Keratinocyte (primary cell): ENCODE data around the gene DAPK1. TPM values are rescaled to one million over a fixed set of nuclear protein-coding genes. Genes with fewer than 3 reads are reported as not detected.

Source experiments
- DNase-seq: peaks from one replicate; pipeline ENCODE4 v3.0.0-alpha.2; 2011; ENCODE audit warnings: low read depth, missing footprints, low spot score
- FAIRE-seq: peaks from 2 replicates; lab custom pipeline; 2011; peaks lifted over from hg19 to GRCh38; lab: Jason Lieb, UNC
- H2AFZ ChIP-seq: 2 replicates; pipeline ENCODE4 v1.6.0; 2012; ENCODE audit warnings: low read length, control low read depth, inconsistent platforms; ENCODE audit not compliant: control insufficient read depth
- H3K27ac ChIP-seq: 2 replicates; pipeline ENCODE4 v1.5.1; 2011; ENCODE audit warnings: low read length; ENCODE audit not compliant: control insufficient read depth, insufficient read depth
- H3K27me3 ChIP-seq: 3 replicates; pipeline ENCODE4 v1.6.0; 2011; ENCODE audit warnings: low read length; ENCODE audit not compliant: control insufficient read depth, insufficient read depth; ENCODE audit errors: extremely low read depth
- H3K36me3 ChIP-seq, 2 experiments: 2 replicates in 1 of 2; 3 replicates in 1 of 2; pipeline ENCODE4 v1.5.1; 2011; ENCODE audit warnings: low read length in 2 of 2, mild to moderate bottlenecking in 1 of 2; ENCODE audit not compliant: control insufficient read depth in 2 of 2, insufficient read depth in 2 of 2; ENCODE audit errors: extremely low read depth in 1 of 2
- H3K4me1 ChIP-seq: 3 replicates; pipeline ENCODE4 v1.5.1; 2011; ENCODE audit warnings: low read length; ENCODE audit not compliant: control insufficient read depth, insufficient read depth; ENCODE audit errors: extremely low read depth
- H3K4me2 ChIP-seq: 3 replicates; pipeline ENCODE4 v1.6.0; 2011; ENCODE audit warnings: low read depth, low read length; ENCODE audit not compliant: control insufficient read depth, insufficient read depth; ENCODE audit errors: extremely low read depth
- H3K4me3 ChIP-seq, 3 experiments: fragments of 200-600 bp in 1 of 3; sonication (generic) in 1 of 3; 2 replicates in 2 of 3; 3 replicates in 1 of 3; pipeline ENCODE4 v1.5.1; 2011 to 2016; ENCODE audit warnings: low read length in 3 of 3, mild to moderate bottlenecking in 3 of 3, control low read depth in 2 of 3, inconsistent platforms in 1 of 3, low read depth in 1 of 3, mixed read lengths in 1 of 3, mixed run types in 1 of 3, moderate library complexity in 1 of 3; ENCODE audit not compliant: control insufficient read depth in 2 of 3, insufficient read depth in 2 of 3; ENCODE audit errors: extremely low read depth in 1 of 3
- H3K79me2 ChIP-seq: 2 replicates; pipeline ENCODE4 v1.6.0; 2012; ENCODE audit warnings: low read length; ENCODE audit not compliant: control insufficient read depth, insufficient read depth
- H3K9ac ChIP-seq: 3 replicates; pipeline ENCODE4 v1.6.0; 2011; ENCODE audit warnings: low read length; ENCODE audit not compliant: control insufficient read depth, insufficient read depth; ENCODE audit errors: extremely low read depth
- H3K9me1 ChIP-seq: 3 replicates; pipeline ENCODE4 v1.6.0; 2011; ENCODE audit warnings: low read length; ENCODE audit not compliant: control insufficient read depth, insufficient read depth; ENCODE audit errors: extremely low read depth
- H3K9me3 ChIP-seq: 2 replicates; pipeline ENCODE4 v1.5.1; 2012; ENCODE audit warnings: low read depth, low read length; ENCODE audit not compliant: control insufficient read depth
- H4K20me1 ChIP-seq: 3 replicates; pipeline ENCODE4 v1.6.0; 2011; ENCODE audit warnings: low read length; ENCODE audit not compliant: control insufficient read depth, insufficient read depth; ENCODE audit errors: extremely low read depth
- CTCF ChIP-seq, 3 experiments: IDR thresholded peaks in 1 of 3; conservative IDR thresholded peaks in 1 of 3; optimal IDR thresholded peaks in 1 of 3; 2 replicates in 2 of 3; 3 replicates in 1 of 3; pipeline versions ENCODE3 to v1.5.1; 2011; ENCODE audit warnings: low read length in 3 of 3, mild to moderate bottlenecking in 3 of 3, moderate library complexity in 2 of 3, control low read depth in 1 of 3, inconsistent platforms in 1 of 3; ENCODE audit not compliant: insufficient read depth in 2 of 3; ENCODE audit errors: extremely low read depth in 1 of 3
- EZH2 ChIP-seq: IDR thresholded peaks from one replicate; pipeline ENCODE4 v1.6.1; 2012; ENCODE audit warnings: inconsistent platforms, mild to moderate bottlenecking, low read length, moderate library complexity
- dilution Hi-C: fragments of 300-500 bp; cut with MboI; formaldehyde crosslinking; loops from one replicate; pipeline ENCODE4 v1.7.0; 2020; ENCODE audit warnings: low sequenced_read_pairs; ENCODE audit not compliant: extremely low pct_ligation_motif_present
- polyA plus RNA-seq, 5 experiments: library from polyadenylated mRNA; depleted of rRNA in 3 of 5; stranded (reverse) in 3 of 5; stranded (forward) in 1 of 5; unstranded in 1 of 5; fragments of >200 nt; gene quantifications; 1 replicate in 1 of 5; 2 replicates in 3 of 5; 3 replicates in 1 of 5; pipeline versions ENCODE4 v1.2.1 to v1.2.3, GENCODE V29; 2011 to 2012; ENCODE audit warnings: missing spikeins in 2 of 5, low read depth in 1 of 5, low replicate concordance in 1 of 5

Gene DAPK1
- polyA plus RNA-seq, 1 donor (not counting 4 experiments of a cell fraction or from before 2014, with no cell fraction given) = 2.8 TPM

GRCh38 chr9:87670572-87671264 is 173.1 kb downstream of the DAPK1 start:
- Histone ChIP-seq H3K36me3 (no peaks in the 10 kb centered on the region), H3K9me1 (no peaks in the 10 kb centered on the region), H3K9me3 (peaks cover 6% of the 10 kb centered on the region), H4K20me1 (no peaks in the 10 kb centered on the region), H2AFZ (no peak overlapping the region), H3K27me3 (no peaks in the 10 kb centered on the region), H3K79me2 (no peaks in the 10 kb centered on the region), H3K4me1 (peaks cover 4% of the 10 kb centered on the region), H3K27ac (no peak overlapping the region), H3K9ac (no peak overlapping the region), H3K4me2 (no peak overlapping the region), H3K4me3 (no peak overlapping the region)
- FAIRE-seq = no peak
- dilution Hi-C loops = no loop called here
- no peak for DNase-seq
- no peak for TF ChIP-seq CTCF (optimal IDR thresholded peaks at IDR 0.05 in 1 of 3, IDR thresholded peaks at IDR 0.05 in 1 of 3, conservative IDR thresholded peaks at IDR 0.05 in 1 of 3; ENCODE audit: extremely low read depth in 1 of 3, insufficient read depth in 2 of 3, low read length in 3 of 3)
- no peak for TF ChIP-seq EZH2

GRCh38 chr9:87671478-87671877 is 173.8 kb downstream of the DAPK1 start:
- Histone ChIP-seq H3K36me3 (no peaks in the 10 kb centered on the region), H3K4me3 (no peak overlapping the region), H3K27me3 (no peaks in the 10 kb centered on the region), H2AFZ (no peak overlapping the region), H3K9ac (no peak overlapping the region), H3K4me2 (no peak overlapping the region), H3K79me2 (no peaks in the 10 kb centered on the region), H4K20me1 (no peaks in the 10 kb centered on the region), H3K4me1 (peaks cover 4% of the 10 kb centered on the region), H3K9me1 (no peaks in the 10 kb centered on the region), H3K27ac (no peak overlapping the region), H3K9me3 (peaks cover 6% of the 10 kb centered on the region)
- dilution Hi-C loops = no loop called here
- TF ChIP-seq CTCF (optimal IDR thresholded peaks at IDR 0.05 in 1 of 3, IDR thresholded peaks at IDR 0.05 in 1 of 3, conservative IDR thresholded peaks at IDR 0.05 in 1 of 3; ENCODE audit: extremely low read depth in 1 of 3, insufficient read depth in 2 of 3, low read length in 3 of 3) = no peak
- no peak for TF ChIP-seq EZH2
- DNase-seq (no peak), FAIRE-seq (no peak)
